ENCODE data around the gene TPST2. TPM values are rescaled to one million over a fixed set of nuclear protein-coding genes. Genes with fewer than 3 reads are reported as not detected.

TPST2 gene
- total RNA-seq, 2 experiments from 2014 or later, result 7.2 to 7.4 TPM

DNA sequence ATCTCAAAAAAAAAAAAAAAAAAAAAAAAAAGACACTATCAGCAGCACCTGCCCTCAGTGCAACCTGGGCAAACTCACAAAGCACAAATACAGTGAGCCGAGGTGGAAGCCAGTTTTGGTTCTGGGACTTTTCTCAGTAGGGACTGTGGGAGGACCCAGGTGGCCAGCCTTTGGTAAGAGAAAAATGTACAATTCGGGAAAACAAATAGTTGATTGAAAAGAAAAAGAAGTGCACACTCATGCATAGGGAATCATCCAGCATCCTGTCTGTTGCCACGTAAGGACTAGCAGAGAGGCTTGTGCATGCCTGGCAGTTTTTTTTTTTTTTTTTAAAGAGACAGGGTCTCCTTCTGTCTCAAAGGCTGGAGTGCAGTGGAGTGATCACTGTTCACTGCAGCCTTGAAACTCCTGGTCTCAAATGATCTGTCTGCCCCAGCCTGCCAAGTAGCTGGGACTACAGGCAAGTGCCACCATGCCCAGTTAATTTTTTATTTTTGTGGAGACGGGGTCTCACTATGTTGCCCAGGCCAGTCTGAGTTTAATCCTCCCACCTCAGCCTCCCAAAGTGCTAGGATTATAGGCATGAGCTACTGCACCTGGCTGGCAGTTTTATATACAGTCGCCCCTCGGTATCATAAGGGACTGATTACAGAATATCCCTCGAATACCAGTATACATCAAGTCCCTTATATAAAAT, 36.7 kb downstream of the TPST2 start:
- TF ChIP-seq CTCF (IDR thresholded peaks at IDR 0.05), result no peak
- no peak overlapping the region for H3K27ac ChIP-seq (ENCODE audit: low read depth in 1 of 2, low read length in 2 of 2)
- CTCF ChIA-PET, result interaction anchor here (0.7 kb wide), 1 partner anchor 120 kb away, joined by 3 read pairs; no protein-coding TSS in a partner anchor
- POLR2A ChIA-PET, result interaction anchor here (0.5 kb wide), 1 partner anchor 118 kb away, joined by 4 read pairs; no protein-coding TSS in a partner anchor
- Mint-ChIP-seq H3K4me1 (ENCODE audit: low read depth) (peaks cover 4% of the 10 kb centered on the region), H3K27ac (no peak overlapping the region), H3K36me3 (ENCODE audit: low read depth) (no peaks in the 10 kb centered on the region), H3K27me3 (no peaks in the 10 kb centered on the region), H3K4me3 (no peak overlapping the region), H3K9me3 (no peaks in the 10 kb centered on the region)
- ATAC-seq (ENCODE audit: poor library complexity) (no peak), DNase-seq (no peak)
- no peak overlapping the region for H3K4me3 ChIP-seq (ENCODE audit: low read length)
- peaks cover 10% of the 10 kb centered on the region for H3K36me3 ChIP-seq (ENCODE audit: insufficient read depth, low read length)
- intact Hi-C loops (cut with DNase I, micrococcal nuclease), result no loop called here
- H3K9me3 ChIP-seq (ENCODE audit: control insufficient read depth in 1 of 2, insufficient read depth in 1 of 2, low read length in 2 of 2), result no peaks in the 10 kb centered on the region
- no peaks in the 10 kb centered on the region for H3K27me3 ChIP-seq (ENCODE audit: control insufficient read depth in 1 of 2, insufficient read depth in 2 of 2, low read length in 2 of 2)
- peaks cover 7% of the 10 kb centered on the region for H3K4me1 ChIP-seq (ENCODE audit: insufficient read depth, low read length)

DNA sequence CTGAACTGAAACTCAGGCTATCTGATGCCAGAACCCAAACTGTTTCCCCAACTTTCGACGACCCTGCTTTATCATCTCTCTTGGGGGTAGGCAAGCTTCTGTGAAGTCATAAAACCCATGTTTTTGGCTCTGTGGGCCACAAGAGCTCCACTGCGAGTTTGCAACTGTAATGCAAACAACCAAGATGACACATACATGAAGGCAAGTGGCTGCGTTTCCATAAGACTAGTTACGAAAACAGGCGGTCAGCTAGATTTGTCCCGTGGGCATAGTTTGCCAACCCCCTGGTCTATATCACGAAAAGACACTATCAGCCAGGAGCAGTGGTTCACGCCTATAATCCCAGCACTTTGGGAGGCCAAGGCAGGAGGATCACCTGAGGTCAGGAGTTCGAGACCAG, 37.5 kb downstream of the TPST2 start:
- H3K9me3 ChIP-seq (ENCODE audit: control insufficient read depth in 1 of 2, insufficient read depth in 1 of 2, low read length in 2 of 2), result no peaks in the 10 kb centered on the region
- TF ChIP-seq CTCF (IDR thresholded peaks at IDR 0.05), result no peak
- H3K27me3 Mint-ChIP-seq, result no peaks in the 10 kb centered on the region
- ATAC-seq (ENCODE audit: poor library complexity) (no peak), DNase-seq (no peak)
- peaks cover 13% of the 10 kb centered on the region for H3K4me1 ChIP-seq (ENCODE audit: insufficient read depth, low read length)
- H3K27ac ChIP-seq (ENCODE audit: low read depth in 1 of 2, low read length in 2 of 2), result no peak overlapping the region
- peaks cover 9% of the 10 kb centered on the region for H3K36me3 ChIP-seq (ENCODE audit: insufficient read depth, low read length)
- ChIA-PET POLR2A (interaction anchor here (0.5 kb wide), 1 partner anchor 119 kb away, joined by 4 read pairs; no protein-coding TSS in a partner anchor), CTCF (interaction anchor here (0.7 kb wide), 1 partner anchor 121 kb away, joined by 3 read pairs; no protein-coding TSS in a partner anchor)
- no peaks in the 10 kb centered on the region for H3K27me3 ChIP-seq (ENCODE audit: control insufficient read depth in 1 of 2, insufficient read depth in 2 of 2, low read length in 2 of 2)
- H3K9me3 Mint-ChIP-seq, result no peaks in the 10 kb centered on the region
- intact Hi-C loops (cut with DNase I, micrococcal nuclease), result no loop called here
- H3K4me3 Mint-ChIP-seq, result no peak overlapping the region
- H3K4me1 Mint-ChIP-seq (ENCODE audit: low read depth), result peaks cover 8% of the 10 kb centered on the region
- H3K4me3 ChIP-seq (ENCODE audit: low read length), result no peak overlapping the region
- H3K27ac Mint-ChIP-seq, result no peak overlapping the region
- H3K36me3 Mint-ChIP-seq (ENCODE audit: low read depth), result no peaks in the 10 kb centered on the region

GRCh38 chr22:26551568-26551967, 38.4 kb downstream of the TPST2 start:
- Histone ChIP-seq H3K9me3 (ENCODE audit: control insufficient read depth in 1 of 2, insufficient read depth in 1 of 2, low read length in 2 of 2) (no peaks in the 10 kb centered on the region), H3K27me3 (ENCODE audit: control insufficient read depth in 1 of 2, insufficient read depth in 2 of 2, low read length in 2 of 2) (no peaks in the 10 kb centered on the region), H3K27ac (ENCODE audit: low read depth in 1 of 2, low read length in 2 of 2) (no peak overlapping the region), H3K4me1 (ENCODE audit: insufficient read depth, low read length) (peaks cover 20% of the 10 kb centered on the region), H3K36me3 (ENCODE audit: insufficient read depth, low read length) (peaks cover 9% of the 10 kb centered on the region), H3K4me3 (ENCODE audit: low read length) (no peak overlapping the region)
- H3K9me3 Mint-ChIP-seq, result no peaks in the 10 kb centered on the region
- no peak overlapping the region for H3K27ac Mint-ChIP-seq
- ATAC-seq (ENCODE audit: poor library complexity) (no peak), DNase-seq (no peak)
- TF ChIP-seq CTCF (IDR thresholded peaks at IDR 0.05), result no peak
- H3K36me3 Mint-ChIP-seq (ENCODE audit: low read depth), result peaks cover 2% of the 10 kb centered on the region
- ChIA-PET CTCF (no interaction called here), POLR2A (no interaction called here)
- H3K4me1 Mint-ChIP-seq (ENCODE audit: low read depth), result peaks cover 13% of the 10 kb centered on the region
- no peaks in the 10 kb centered on the region for H3K27me3 Mint-ChIP-seq
- H3K4me3 Mint-ChIP-seq, result no peak overlapping the region
- intact Hi-C loops (cut with DNase I, micrococcal nuclease), result no loop called here
